GM18868 (cell line): ENCODE data around the gene NTRK2.
A peak's percentile ranks its signal among the peaks of the same experiment; 100 is the strongest.

Source experiments
- ATAC-seq: cut with Tn5 transposase; IDR thresholded peaks from one replicate; pipeline ENCODE4 v1.9.1; 2021; ENCODE audit warnings: mild to moderate bottlenecking, moderate library complexity; ENCODE audit not compliant: unreplicated experiment

Gene NTRK2

GRCh38 chr9:84731696-84732095, 62.2 kb downstream of the NTRK2 start:
- no peak for ATAC-seq

DNA sequence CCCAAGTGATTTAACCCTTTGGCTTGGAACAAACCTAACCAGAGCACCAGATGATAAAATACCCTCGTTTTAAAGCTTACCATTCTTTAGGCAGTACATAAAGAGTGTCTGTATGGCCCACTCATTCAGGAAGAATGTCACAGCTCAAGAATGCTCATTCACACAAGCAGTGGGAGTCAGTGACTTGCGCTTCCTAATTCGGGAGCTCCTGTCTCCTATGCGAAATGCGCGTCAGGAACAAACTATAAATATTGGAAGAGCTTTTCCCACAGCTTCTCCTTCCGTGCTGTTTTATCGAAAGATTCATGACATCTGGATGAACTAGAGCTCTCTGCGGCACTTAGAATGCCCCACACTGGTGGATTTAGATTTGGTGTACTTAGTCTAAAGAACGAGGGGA, 66.6 kb downstream of the NTRK2 start:
- no peak for ATAC-seq

- ATAC-seq, result no peak
Measured at GRCh38 chr9:84736536-84736935, 67.0 kb downstream of the NTRK2 start.

DNA sequence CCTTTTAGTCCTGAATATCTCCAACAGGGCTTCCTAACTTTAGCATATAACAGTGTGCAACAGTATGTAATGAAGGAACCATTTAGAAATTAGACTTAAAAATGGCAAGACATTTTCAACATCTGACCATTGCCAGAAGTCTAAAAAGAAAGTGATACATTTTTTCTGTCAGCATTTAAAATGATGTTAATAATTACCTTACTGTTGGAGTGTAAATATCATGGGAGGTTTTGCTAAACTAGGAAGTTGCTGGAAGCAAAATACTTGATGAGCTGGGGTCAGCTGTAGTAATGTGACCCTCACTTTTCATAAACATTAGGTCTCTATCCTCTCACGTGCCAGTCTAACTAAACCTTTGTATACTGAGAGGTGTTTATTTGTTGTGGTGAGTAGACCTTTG, 68.8 kb downstream of the NTRK2 start:
- no peak for ATAC-seq

GRCh38 chr9:84742261-84742660, 72.7 kb downstream of the NTRK2 start:
- ATAC-seq, result no peak

DNA sequence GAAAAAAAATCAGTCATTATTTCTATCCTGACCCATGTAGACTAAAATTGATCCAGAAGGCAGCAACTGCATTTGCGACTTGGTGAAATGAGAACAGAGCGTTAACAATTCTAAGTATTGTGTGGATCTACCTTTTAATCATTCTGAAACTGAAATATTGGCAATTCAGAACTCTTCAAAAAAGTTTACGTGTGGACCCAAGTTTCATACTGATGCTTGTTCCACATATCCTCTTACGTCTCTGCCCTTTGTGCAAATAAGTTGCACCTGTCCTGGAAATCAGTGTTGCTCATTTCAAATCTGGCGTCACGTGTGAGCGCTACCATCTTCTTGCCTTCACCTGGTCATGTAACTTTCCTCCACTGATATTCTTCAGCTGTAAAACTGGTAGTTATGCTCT, 74.7 kb downstream of the NTRK2 start:
- ATAC-seq, result peak; percentile 81

DNA sequence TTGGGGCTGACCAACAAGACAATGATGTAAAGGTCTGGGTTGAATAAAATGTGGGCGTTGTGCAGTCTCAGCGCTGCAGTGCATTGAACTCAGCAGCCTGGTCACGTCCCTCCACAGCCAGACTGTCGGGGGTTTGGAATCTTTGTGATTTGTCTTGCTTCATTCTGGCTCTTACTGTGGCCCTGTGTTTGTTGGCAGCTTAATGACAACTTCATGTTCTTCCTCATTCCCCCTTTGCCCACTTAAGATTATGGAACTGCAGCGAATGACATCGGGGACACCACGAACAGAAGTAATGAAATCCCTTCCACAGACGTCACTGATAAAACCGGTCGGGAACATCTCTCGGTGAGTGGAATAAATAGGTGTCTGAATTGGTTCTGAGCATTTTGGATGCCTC, 75.2 kb downstream of the NTRK2 start:
- no peak for ATAC-seq

DNA sequence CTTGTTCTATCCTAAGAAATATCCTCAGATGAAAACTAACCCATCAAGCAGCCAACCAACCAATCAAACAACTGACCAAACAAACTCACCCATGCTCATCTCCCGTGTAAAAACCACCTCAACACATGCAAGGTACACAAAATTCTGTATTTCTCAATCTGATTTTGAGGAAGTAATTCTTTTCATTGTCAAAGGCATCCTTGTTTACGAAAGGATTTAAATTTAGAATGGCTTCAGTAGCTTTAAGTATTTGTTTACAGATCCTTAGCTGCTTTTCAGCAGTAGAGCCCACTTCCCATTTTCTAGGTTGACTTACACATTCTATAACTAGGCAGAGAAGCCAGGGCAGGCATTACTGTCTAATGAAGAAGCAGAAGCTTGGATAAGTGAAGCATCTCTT, 78.6 kb downstream of the NTRK2 start:
- peak; percentile 55 for ATAC-seq

GRCh38 chr9:84750152-84750865, 80.8 kb downstream of the NTRK2 start:
- ATAC-seq, result no peak

DNA sequence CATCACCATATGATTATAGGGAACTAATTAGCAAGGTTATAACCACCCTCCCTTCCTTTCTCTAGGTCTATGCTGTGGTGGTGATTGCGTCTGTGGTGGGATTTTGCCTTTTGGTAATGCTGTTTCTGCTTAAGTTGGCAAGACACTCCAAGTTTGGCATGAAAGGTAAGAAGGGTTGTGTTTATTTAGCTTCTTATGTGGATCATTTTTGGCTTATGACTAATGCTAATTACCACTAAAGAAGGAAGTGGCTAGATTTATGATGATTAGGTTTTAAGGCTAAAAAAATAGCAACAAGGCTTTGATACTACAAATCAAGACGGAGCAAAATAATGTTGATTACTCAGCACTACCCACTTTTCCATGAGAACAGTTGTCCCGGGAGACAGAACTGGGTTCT, 82.4 kb downstream of the NTRK2 start:
- ATAC-seq, result no peak

GRCh38 chr9:84754461-84754860, 84.9 kb downstream of the NTRK2 start:
- peak; percentile 42 for ATAC-seq

GRCh38 chr9:84754881-84755280, 85.4 kb downstream of the NTRK2 start:
- peak; percentile 1 for ATAC-seq

- no peak for ATAC-seq
Measured at GRCh38 chr9:84755380-84755779, 85.9 kb downstream of the NTRK2 start.

- no peak for ATAC-seq
Measured at GRCh38 chr9:84756171-84756570, 86.6 kb downstream of the NTRK2 start.

DNA sequence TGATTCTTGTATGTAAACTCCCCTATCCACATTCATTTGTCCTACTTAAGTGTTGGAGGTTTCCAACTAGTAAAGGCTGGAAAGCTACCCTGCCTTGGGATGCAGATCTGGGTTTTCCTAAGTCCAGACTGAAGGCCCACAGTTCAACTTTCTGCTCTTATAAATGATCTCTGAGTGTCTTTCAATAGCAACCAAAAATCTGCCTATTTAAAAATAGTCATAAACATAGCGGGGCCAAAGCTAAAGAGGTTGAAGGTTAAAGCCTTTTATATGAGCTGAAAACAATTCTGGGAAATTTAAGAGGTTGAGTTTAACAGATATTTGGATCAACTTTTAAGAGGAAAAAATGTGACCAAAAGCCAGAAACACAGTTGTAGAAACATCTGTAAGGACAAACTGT, 87.2 kb downstream of the NTRK2 start:
- ATAC-seq, result no peak

DNA sequence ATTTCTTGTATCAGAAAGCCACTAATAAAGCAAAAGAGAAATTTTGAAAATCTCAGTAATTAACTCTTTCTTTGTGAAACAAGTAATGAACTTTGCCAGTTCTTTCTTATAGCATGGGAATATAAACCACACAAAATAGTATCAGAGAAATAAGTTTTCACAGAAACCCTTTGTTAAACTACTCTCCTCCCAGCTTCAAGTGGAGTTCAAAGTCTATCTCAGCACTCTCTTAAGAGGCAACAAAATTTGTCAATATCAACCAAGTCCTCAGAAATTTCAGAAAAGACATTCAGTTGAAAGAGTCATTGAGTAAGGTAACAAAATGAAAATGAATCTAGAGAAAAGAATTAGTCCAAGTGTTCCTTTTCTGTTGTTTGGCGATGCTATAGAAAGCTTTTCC, 89.3 kb downstream of the NTRK2 start:
- no peak for ATAC-seq

DNA sequence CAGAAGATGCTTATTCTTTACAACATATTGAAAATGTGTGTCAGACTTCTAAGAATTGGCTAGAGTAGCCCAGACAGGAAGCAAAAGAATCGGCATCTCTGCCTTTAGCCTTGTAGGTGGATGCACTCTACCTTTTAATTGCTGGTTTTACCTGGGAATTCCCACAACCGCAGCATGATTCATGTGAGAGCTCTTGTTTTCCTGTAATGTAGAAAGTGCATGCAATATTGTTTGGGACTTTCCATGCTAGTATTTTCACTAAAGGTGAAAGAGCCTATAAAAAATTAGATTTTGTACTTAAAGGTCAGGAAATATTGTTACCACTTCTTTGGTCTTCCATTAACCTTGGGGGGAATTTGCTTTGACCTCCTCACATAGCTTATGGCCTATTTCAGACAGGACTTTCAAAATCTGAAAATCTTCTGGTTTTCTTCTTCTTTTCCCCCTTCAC, 89.8 kb downstream of the NTRK2 start:
- peak; percentile 78 for ATAC-seq

DNA sequence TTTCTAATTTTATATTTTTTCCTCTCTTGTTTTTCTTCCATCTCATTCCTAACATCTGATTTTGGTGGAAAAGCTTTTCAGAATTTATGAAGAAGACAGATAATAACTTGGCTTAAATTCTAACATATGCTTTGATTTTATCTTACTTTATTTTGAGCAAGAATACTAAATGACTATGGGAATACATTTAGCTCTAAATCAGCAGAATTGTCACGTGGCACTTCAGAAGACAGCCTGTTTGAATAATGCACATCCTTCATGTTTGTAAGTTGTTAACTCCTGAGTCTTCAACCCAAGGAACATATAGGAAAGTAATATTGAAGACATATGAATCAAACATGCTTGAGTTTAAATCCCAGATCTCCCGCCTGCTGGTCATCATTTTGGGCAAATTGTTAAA, 90.3 kb downstream of the NTRK2 start:
- ATAC-seq, result no peak

- ATAC-seq, result peak; percentile 40
Measured at GRCh38 chr9:84761137-84761808, 91.7 kb downstream of the NTRK2 start.

- no peak for ATAC-seq
Measured at GRCh38 chr9:84772511-84772910, 103.0 kb downstream of the NTRK2 start.

DNA sequence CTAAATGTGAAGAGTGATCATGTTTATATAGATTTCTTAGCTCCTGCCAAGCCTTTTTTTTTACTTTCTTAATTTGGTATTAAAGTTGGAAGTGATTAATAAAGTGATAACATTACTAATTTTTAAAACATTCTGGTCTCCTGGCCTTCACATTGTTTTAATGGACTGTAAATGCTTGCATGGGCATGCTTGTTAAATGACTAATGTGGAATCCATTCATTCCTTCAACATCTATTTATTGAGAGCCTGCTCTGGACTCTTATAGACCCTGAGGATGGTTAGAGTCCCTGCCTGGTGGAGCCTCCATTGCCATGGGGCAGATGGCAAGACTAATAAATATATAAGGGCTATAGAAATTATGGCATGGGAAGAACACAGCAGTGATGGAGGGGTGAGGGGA, 103.5 kb downstream of the NTRK2 start:
- no peak for ATAC-seq

DNA sequence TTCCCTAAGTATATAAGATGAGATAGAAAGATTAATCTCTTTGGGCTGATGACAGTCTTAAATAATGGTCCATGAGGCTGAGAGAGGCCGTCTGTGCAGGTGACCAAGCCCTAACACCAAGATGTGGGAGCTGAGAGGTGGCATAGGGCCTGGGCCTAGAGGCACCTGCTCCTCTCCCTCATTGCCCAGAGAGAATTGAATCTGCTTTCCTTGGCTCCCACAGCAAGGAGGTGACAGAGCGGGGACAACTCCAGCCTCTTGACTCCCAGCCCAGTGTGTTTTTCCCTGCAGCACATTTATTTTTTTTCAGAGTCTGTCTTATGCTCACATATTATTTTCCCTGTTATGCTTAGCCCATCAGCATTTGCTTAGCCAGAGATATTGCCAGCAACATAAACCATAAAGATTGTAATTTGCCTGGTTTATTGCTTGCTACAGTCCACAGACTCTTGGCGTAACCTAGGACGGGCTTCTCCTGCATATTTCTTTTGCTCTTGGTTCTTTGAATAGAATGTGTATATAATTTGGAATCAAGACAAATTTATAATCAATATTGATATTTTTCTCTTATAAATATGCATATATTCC, 105.6 kb downstream of the NTRK2 start:
- no peak for ATAC-seq
